HepG2 (cell line): ENCODE data around the gene CDX1. TPM values are rescaled to one million over a fixed set of nuclear protein-coding genes. Genes with fewer than 3 reads are reported as not detected.

Experiments used
- ATAC-seq: fragments of 200-7000 bp; cut with Tn5 transposase; 3 replicates; pipeline ENCODE4 v1.9.1; 2020; ENCODE audit warnings: mild to moderate bottlenecking, moderate library complexity
- BruUV-seq: library from RNA; stranded (reverse); fragments of 400-500 nt; replicated peaks from 2 replicates; lab custom pipeline; 2021; lab: Mats Ljungman, UMichigan
- CTCF ChIA-PET: fragments of 300-600 bp; formaldehyde crosslinking; extraction: SDS; loops from one replicate; lab custom pipeline; 2021; ENCODE audit warnings: low total read pairs, inconsistent platforms, low intra/inter-chr PET ratio; lab: Yijun Ruan, JAX
- POLR2A ChIA-PET: fragments of 350-600 bp; sonication (Branson Sonifier 250); formaldehyde crosslinking; loops from one replicate; lab custom pipeline; 2020; ENCODE audit warnings: antibody characterized with exemption, inconsistent platforms; lab: Yijun Ruan, JAX
- DNase-seq: peaks from one replicate; pipeline ENCODE4 v3.0.0-alpha.2; 2015; ENCODE audit warnings: low spot score
- FAIRE-seq: peaks from 3 replicates; lab custom pipeline; 2011; peaks lifted over from hg19 to GRCh38; lab: Jason Lieb, UNC
- H2AFZ ChIP-seq: one replicate; pipeline ENCODE4 v1.6.1; 2011; ENCODE audit warnings: low read length, inconsistent platforms
- H3K27ac ChIP-seq: fragments of 300-600 bp; 3 replicates; pipeline ENCODE4 v1.8.0; 2011; ENCODE audit warnings: mixed run types, mild to moderate bottlenecking, mixed read lengths, low read length, inconsistent platforms; ENCODE audit not compliant: insufficient read depth; ENCODE audit errors: extremely low read length
- H3K27me3 ChIP-seq, 2 experiments: fragments of 200-600 bp in 1 of 2; 2 replicates in 1 of 2; 3 replicates in 1 of 2; pipeline versions ENCODE4 v1.6.0 to v1.8.0; 2011; ENCODE audit warnings: low read length in 2 of 2, mild to moderate bottlenecking in 2 of 2, moderate library complexity in 2 of 2, inconsistent platforms in 1 of 2; ENCODE audit not compliant: insufficient read depth in 2 of 2, control insufficient read depth in 1 of 2
- H3K36me3 ChIP-seq, 2 experiments: fragments of 200-600 bp in 1 of 2; replicated peaks in 1 of 2; 2 replicates in 1 of 2; 3 replicates in 1 of 2; pipeline versions ENCODE4 v1.5.1 to v1.8.0; 2011; ENCODE audit warnings: low read length in 2 of 2, inconsistent platforms in 1 of 2; ENCODE audit not compliant: insufficient read depth in 2 of 2, control insufficient read depth in 1 of 2
- H3K4me1 ChIP-seq: 2 replicates; pipeline ENCODE4 v1.5.1; 2012; ENCODE audit warnings: low read length, inconsistent platforms; ENCODE audit not compliant: insufficient read depth
- H3K4me2 ChIP-seq: 2 replicates; pipeline ENCODE4 v1.6.0; 2011; ENCODE audit warnings: low read depth, low read length, inconsistent platforms
- H3K4me3 ChIP-seq, 3 experiments: fragments of 200-600 bp in 1 of 3; sonication (generic), shearing (Covaris generic) in 1 of 3; replicated peaks in 1 of 3; 2 replicates each; pipeline ENCODE4 v1.5.1; 2011 to 2016; ENCODE audit warnings: low read length in 3 of 3, inconsistent platforms in 2 of 3, low read depth in 2 of 3, mild to moderate bottlenecking in 2 of 3, control low read depth in 1 of 3, mixed read lengths in 1 of 3; ENCODE audit not compliant: insufficient read depth in 1 of 3
- H3K79me2 ChIP-seq: one replicate; pipeline ENCODE4 v1.6.1; 2011; ENCODE audit warnings: low read length, inconsistent platforms; ENCODE audit not compliant: insufficient read depth
- H3K9ac ChIP-seq: 2 replicates; pipeline ENCODE4 v1.6.0; 2011; ENCODE audit warnings: mild to moderate bottlenecking, low read depth, low read length, inconsistent platforms; ENCODE audit not compliant: insufficient read depth
- H3K9me3 ChIP-seq: 2 replicates; pipeline ENCODE4 v1.5.1; 2012; ENCODE audit warnings: mild to moderate bottlenecking, low read length
- H4K20me1 ChIP-seq: 2 replicates; pipeline ENCODE4 v1.6.0; 2011; ENCODE audit warnings: inconsistent platforms, mild to moderate bottlenecking, low read length, moderate library complexity; ENCODE audit not compliant: insufficient read depth
- HOXA9 ChIP-seq: sonication (generic); formaldehyde crosslinking; IDR thresholded peaks from 2 replicates; pipeline ENCODE4 v1.8.1; 2022; ENCODE audit warnings: missing genetic modification reagents, mild to moderate bottlenecking, moderate library complexity, borderline replicate concordance
- MZF1 ChIP-seq: sonication (generic); formaldehyde crosslinking; IDR thresholded peaks from 2 replicates; pipeline ENCODE4 v1.8.1; 2023; ENCODE audit warnings: mild to moderate bottlenecking, missing genetic modification reagents, borderline replicate concordance
- NONO ChIP-seq, 2 experiments: fragments of 450-650 bp in 1 of 2; sonication (generic) in 1 of 2; formaldehyde crosslinking in 1 of 2; IDR thresholded peaks in 1 of 2; conservative IDR thresholded peaks in 1 of 2; 2 replicates each; pipeline versions ENCODE4 v1.6.1 to v1.8.0; 2017 to 2022; ENCODE audit warnings: mild to moderate bottlenecking in 1 of 2, missing genetic modification reagents in 1 of 2, moderate library complexity in 1 of 2
- SP5 ChIP-seq: IDR thresholded peaks from 2 replicates; pipeline ENCODE4 v1.6.1; 2016; ENCODE audit warnings: low read depth, borderline replicate concordance
- ZFP36 ChIP-seq: fragments of 150-350 bp; IDR thresholded peaks from 2 replicates; pipeline ENCODE4 v1.6.1; 2018; ENCODE audit warnings: borderline replicate concordance, low read length, low read depth; ENCODE audit not compliant: partially characterized antibody
- ZMYM3 ChIP-seq: sonication (generic); formaldehyde crosslinking; IDR thresholded peaks from 2 replicates; pipeline ENCODE4 v1.5.1; 2020; ENCODE audit warnings: mild to moderate bottlenecking, missing genetic modification reagents
- ZNF263 ChIP-seq: sonication (generic); formaldehyde crosslinking; IDR thresholded peaks from 2 replicates; pipeline ENCODE4 v1.4.0; 2020; ENCODE audit warnings: missing genetic modification reagents
- WGBS: methylation state at CpG from one replicate; pipeline ENCODE4 v1.1.6; 2017; ENCODE audit warnings: low lambda C conversion rate; 5-methylcytosine and 5-hydroxymethylcytosine counted together
- in situ Hi-C: cut with HindIII; loops from 2 replicates; pipeline ENCODE4 v1.10.0; 2017; ENCODE audit warnings: low pct_unique_long_range_greater_than_20kb; ENCODE audit not compliant: extremely low pct_ligation_motif_present
- intact Hi-C: fragments of 100-400 bp; cut with micrococcal nuclease; formaldehyde crosslinking; loops from one replicate; pipeline ENCODE4 v1.10.0; 2022; ENCODE audit not compliant: unreplicated experiment
- polyA plus RNA-seq, 8 experiments: library from polyadenylated mRNA; depleted of rRNA in 3 of 8; stranded (reverse) in 7 of 8; unstranded in 1 of 8; fragments of >200 nt; fragmentation: Illumina TruSeq in 4 of 8; extraction: Trizol in 4 of 8; gene quantifications; 2 replicates each; pipeline versions ENCODE4 v1.2.1 to v1.2.3, GENCODE V29; 2011 to 2016; ENCODE audit warnings: low read depth in 4 of 8, missing spikeins in 1 of 8, mixed read lengths in 1 of 8; ENCODE audit not compliant: insufficient read depth in 1 of 8
- total RNA-seq, 5 experiments: library from RNA; depleted of rRNA; stranded (reverse); fragments of >200 nt; fragmentation: Illumina TruSeq; extraction: Trizol; gene quantifications; 2 replicates each; pipeline ENCODE4 v1.2.3, GENCODE V29; 2016; ENCODE audit warnings: low read depth in 1 of 5

CDX1 gene
- total and polyA plus RNA-seq, 2 of the 13 experiments (the other 11 are each of a cell fraction or from before 2014, with no cell fraction given): not detected

DNA sequence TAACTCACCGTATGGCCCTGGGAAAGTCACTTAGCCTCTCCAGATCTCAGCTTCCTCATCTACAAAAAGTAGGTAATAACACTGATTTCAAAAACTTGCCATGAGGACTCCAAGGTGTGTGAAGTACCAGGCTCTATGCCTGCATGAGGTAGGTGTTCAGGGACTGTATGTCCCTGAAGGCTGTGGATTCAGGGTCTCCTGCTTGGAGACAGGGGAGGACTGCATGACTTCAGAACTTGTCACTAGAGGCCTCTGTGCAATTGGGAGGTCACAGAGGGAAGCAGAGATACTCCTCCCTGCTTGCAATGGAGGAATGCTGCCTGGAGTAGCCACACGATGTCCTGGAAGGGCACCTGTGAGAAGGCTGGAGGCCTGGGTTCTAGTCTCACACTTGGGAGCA lies 13.1 kb upstream of the CDX1 start:
- in situ Hi-C loops (no loop called here), intact Hi-C loops (no loop called here)
- Histone ChIP-seq H3K79me2 (no peaks in the 10 kb centered on the region), H3K27me3 (peaks cover 2 to 35% of the 10 kb centered on the region in 2 experiments; a peak in 3 of 5 replicates), H3K4me1 (peaks cover 59% of the 10 kb centered on the region), H3K4me2 (peak overlapping the region; percentile 33; the same call in 1 of the 2 replicates), H3K36me3 (no peaks in the 10 kb centered on the region), H3K27ac (no peak overlapping the region), H3K4me3 (no peak overlapping the region; a peak in 1 of 6 replicates), H3K9ac (no peak overlapping the region), H4K20me1 (no peaks in the 10 kb centered on the region), H2AFZ (no peak overlapping the region), H3K9me3 (no peaks in the 10 kb centered on the region)
- no TSS peak for BruUV-seq
- DNase-seq: no peak
- peak; percentile 10; the same call in 2 of the 3 replicates for ATAC-seq
- no peak for FAIRE-seq
- ChIA-PET POLR2A (interaction anchor here (5.2 kb wide), 1 partner anchor 15 kb away, joined by 31 read pairs; no protein-coding TSS in a partner anchor), CTCF (no interaction called here)
- 20% methylated on average over 1 of the region's 2 CpGs for WGBS
- peak; percentile 60 for TF ChIP-seq ZNF263 (CRISPR knock-in tag)
- no peak for TF ChIP-seq MZF1 (CRISPR knock-in tag)

DNA sequence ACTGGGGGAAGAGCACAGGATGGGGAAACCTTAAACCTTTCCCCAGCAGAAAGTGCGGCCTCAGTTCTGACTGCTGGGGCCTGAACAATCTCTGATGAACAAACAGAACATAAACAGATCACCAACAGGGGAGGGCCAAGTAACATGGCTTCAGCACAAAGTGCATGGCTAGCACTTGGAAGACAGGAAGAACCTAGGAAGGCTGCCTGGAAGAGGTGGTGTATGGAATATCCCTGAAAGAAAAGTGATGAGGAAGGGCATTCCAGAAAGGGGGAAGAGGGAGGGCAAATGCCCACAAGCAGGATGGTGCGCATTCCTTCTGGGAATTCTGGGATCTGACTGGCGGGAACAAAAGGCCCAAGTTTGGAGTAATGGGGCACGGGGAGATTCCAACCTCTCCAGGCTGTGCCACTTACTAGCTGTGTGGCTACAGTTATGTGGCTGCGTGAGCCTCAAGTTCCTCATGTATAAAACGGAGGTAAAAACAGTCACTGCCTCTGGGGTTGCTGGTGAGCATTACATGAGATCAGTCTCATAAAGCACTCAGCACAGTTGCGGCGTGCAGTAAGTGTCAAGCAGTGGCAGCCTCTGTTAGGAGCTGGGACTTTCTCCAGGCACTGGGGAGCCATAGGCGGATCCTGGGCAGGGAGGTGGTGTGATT lies 12.5 kb upstream of the CDX1 start:
- Histone ChIP-seq H3K27ac (no peak overlapping the region), H3K4me3 (no peak overlapping the region; a peak in 1 of 6 replicates), H3K9me3 (no peaks in the 10 kb centered on the region), H3K4me1 (peaks cover 65% of the 10 kb centered on the region), H4K20me1 (no peaks in the 10 kb centered on the region), H3K27me3 (peaks cover 2 to 35% of the 10 kb centered on the region in 2 experiments; a peak in 3 of 5 replicates), H3K36me3 (no peaks in the 10 kb centered on the region), H2AFZ (no peak overlapping the region), H3K9ac (no peak overlapping the region), H3K4me2 (peak overlapping the region; percentile 33), H3K79me2 (no peaks in the 10 kb centered on the region)
- DNase-seq (peak; percentile 30), ATAC-seq (peak; percentile 72), FAIRE-seq (peak; percentile 8)
- in situ Hi-C loops: no loop called here
- ChIA-PET POLR2A (interaction anchor here (5.2 kb wide), 1 partner anchor 16 kb away, joined by 31 read pairs; no protein-coding TSS in a partner anchor), CTCF (no interaction called here)
- no TSS peak for BruUV-seq
- TF ChIP-seq ZMYM3 (CRISPR knock-in tag) (0 out of 2 replicates have a peak, but pooled peaks have one; percentile 23), SP5 (0 out of 2 replicates have a peak, but pooled peaks have one; percentile 14), ZFP36 (peak; percentile 89), NONO (IDR thresholded peaks at IDR 0.05) (no peak), NONO (CRISPR knock-in tag; conservative IDR thresholded peaks at IDR 0.05) (no peak), HOXA9 (no peak)
- WGBS: 12% methylated on average over 9 of the region's 9 CpGs
- intact Hi-C loops: no loop called here
